NCI-H345 (cell line): ENCODE data around the gene BMI1.
"Not testable (repeated sequence)": the region's sequence is repeated elsewhere in the genome, so short reads cannot be mapped to it uniquely, and the experiment has no call there.

Experiments used
- DNase-seq: peaks from one replicate; lab custom pipeline; 2025; lab: John Stamatoyannopoulos, UW

Gene BMI1

DNA sequence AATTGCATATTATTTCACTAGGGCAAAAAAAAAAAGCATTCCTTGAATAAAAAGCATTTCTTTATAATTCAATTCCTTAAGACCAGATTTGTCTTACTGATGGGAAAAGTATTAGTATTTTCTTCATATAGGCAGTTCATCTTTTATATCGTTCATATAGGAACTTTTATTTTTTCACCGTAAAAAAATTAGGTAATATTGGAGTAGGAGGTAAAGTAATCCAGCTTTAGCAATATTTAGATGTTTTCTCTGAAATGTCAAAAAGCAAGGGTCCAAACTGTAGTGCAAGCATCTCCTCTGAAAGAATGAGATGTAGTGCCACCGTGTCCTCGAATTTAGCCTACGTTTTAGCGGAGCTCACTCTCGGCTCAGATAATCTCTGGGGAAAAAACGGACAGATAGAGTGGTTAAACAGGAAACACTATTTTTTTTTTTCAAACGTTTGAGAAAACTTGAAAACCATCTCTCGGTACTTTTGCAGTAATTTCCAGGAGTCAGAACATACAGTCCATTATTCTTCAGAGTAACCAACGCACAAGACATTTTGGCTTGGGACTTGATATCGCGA lies 18.9 kb downstream of the BMI1 start:
- DNase-seq = no peak

DNA sequence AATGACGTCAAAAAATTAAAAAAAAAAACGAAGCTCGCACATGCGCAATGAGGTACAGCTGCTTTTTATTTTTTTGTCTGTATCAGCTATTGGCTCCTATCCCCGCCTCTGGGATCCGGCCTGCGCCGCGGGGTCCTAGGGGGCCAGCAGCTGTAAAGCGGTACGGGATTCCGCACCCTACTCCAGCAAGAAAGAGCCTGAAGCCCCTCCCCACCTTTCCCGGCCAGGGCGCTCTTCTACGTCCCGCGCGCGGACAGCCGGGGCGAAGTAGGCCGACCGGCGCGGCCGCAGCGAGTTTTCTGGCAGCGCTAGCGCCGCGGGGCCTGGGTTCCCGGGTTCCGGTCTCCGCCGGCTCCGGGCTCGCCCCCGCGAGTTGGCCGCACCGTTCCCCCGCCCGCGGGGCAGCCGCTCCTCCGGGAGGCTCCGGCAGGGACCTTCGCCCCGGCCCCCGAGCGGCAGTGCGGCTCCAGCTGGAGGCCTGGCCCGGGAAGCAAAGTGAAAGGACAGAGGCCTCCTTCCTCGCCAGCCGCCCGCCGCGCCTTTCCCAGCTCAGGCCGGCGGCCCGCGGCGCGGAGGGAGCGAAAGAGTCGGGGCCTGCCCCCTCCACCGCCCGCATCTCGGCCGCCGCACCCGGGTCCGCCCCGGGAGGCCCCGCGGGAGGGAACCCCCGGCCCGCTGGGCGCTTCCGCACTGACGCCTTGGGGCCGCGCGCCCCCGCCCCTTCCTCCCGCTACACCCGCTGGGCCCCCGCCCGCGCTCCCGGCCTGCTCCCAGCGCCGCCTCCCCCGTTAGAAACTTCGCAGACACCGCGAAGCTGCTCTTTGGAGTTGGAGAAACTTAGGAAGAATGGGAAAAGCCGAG lies 19.7 kb downstream of the BMI1 start:
- peak; percentile 68 for DNase-seq

DNA sequence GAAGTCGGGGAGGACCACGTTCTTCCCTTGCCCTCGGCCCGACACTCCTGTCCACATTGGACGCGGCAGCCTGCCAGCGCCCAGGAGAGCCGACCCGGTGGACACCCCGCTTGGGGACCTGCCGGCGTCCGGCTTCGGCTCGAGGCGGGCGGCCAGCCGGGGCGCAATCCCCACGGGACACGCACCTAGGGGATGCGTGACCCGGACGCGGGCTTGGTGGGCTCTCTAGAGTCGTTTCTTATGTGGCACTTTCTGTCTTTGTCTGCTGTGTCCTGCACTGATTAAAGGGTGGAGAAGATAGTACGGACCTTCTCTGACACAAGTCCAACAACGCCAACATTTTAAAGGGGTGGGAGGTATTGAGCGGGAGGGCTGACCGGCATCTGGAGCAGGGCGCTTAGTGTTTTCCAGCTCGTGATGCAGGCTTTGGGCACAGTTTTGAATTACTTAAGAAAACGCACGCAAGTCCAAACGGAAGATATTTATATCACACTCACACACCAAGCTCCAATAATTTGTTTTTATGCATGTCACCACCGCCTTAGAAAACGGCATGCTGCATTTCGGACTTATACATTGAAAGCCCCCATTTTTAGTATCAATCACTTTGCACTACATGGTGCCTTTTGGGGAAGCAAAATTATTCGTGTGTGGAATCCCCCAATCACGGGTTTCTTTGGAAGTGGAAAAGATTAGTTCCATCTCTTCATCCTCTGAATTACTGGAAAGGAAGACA lies 20.5 kb downstream of the BMI1 start:
- peak; percentile 47 for DNase-seq

DNA sequence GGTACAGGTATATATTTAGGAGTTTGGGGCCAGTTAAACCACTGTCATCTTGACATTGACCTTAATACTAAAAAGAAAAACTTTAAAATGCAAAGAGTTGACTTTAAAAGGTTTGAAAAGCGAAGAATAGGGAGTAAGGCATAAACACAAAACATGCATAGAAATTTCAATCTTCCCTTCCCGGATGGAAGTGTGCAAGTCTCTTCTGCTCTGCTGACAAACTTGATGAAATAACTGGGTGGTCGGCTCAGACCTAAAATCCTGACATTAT lies 21.0 kb downstream of the BMI1 start:
- no peak for DNase-seq

DNA sequence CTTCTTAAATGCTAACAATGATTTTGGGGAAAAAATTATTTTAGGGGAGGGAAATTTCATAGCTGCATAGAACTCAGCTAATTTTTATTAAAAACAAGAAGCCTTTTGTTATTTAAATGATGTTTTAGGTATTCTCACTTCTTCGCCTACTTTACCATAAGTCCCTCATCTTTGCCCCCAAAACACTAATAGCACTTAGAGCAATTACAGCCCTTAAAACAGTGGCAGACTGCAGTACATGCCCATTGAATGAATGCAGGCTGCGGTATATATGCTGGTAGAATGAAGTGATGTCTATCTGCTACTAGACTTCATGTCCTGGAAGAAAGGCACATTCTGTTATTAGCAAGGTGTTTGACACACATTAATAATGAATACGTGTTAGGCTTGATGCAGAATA lies 21.5 kb downstream of the BMI1 start:
- no peak for DNase-seq

DNA sequence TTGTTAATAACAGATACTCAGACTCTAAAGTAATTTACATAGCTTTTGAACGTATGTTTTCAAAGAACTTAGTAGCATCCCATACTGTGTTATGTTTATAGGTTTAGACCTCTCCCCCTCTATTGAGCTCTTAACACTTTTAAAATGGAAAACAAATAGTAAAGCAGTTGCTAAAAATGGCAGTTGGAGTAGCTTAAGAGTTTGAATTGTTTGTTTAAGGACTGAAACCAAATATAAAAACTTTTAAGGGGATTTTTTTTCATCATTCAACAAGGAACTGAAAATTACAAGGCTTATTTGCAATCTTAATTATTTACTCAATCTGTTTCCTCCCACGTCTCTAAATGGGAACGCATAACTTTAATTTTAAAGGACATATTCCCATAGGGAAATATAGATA lies 22.8 kb downstream of the BMI1 start:
- DNase-seq = no peak

DNA sequence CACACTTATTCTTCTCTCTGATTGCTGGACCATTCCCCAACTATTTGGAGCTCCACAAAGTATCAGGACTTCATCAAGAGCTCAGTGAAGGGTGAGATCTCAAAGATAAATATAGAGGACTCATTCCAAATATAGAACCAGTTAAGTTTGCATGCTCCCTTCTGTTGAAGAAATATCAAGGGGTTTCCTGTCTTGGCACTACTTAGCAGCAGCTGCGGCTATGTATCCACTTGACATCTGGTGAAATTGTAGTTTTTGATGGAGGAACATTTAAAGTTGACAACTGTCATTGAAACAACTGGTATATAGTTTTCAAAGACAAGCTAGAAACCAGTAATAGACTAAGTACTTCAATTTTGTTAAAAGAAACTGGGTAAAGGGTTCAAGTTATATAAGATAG lies 23.4 kb downstream of the BMI1 start:
- DNase-seq = no peak

DNA sequence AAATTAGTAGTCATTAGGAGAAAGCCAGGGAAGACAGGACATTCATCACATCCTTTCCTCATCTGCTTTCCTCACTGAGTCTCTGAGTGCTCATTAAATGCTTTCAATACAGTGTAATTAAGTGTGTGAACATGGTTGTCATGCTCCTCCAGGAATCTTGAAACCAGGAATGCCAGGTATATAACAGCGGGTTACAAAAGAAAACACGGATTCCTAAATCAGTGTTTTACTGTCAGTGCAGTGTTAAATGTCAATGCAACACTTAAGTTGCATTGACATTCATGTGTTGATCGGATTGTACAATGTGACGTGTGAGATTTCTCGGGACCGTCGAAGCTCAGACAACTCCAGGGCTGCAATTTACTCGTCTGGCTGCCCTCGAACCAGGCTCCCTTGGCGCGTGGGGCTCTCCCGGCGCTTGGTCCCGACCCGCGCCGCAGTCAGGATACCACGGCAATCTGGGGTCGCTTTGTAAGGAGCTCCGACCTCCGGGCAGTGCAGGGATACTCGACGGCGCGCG lies 23.9 kb downstream of the BMI1 start:
- no peak for DNase-seq

DNA sequence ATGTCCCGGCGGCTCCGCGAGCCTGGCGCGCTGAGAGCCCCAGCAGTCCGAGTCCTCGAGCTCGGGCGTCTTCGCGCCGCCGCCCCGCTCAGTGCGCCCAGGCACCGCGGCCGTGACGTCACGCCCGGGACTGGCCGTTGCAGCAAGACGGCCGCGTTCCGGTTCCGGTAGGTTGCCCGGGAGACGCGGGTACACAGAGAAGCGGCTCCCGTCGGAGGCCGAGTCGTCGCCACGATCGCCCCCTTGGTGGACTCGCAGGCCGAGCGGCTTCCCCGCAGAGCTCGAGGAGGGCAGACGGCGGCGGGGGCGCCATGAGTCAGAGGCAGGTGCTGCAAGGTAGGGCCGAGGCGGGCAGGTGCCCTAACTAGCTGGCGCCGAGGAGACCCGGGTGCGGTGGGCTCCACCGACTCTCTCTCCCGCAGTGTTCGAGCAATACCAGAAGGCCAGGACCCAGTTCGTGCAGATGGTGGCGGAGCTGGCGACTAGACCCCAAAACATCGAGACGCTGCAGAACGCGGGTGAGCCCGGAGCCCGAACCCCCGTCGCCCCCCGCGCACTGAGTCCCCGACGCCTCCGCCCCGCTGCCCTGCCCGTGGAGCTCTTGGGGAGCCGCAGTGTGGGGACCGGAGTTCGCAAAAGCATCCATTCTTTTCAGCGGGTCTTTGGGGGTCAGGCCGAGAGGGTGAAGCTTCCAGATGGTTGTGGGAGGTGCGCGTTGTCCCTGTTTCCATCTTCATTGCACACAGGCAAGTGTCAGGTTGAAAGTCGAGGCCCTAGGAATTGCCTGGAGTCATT lies 24.6 kb downstream of the BMI1 start, which contains the start of gene SPAG6:
Gene SPAG6 (plus strand): TSS at position 196 of the 795 bp plus-strand sequence. CDS start 116 bp downstream, at position 312.
- peak; percentile 90 for DNase-seq

DNA sequence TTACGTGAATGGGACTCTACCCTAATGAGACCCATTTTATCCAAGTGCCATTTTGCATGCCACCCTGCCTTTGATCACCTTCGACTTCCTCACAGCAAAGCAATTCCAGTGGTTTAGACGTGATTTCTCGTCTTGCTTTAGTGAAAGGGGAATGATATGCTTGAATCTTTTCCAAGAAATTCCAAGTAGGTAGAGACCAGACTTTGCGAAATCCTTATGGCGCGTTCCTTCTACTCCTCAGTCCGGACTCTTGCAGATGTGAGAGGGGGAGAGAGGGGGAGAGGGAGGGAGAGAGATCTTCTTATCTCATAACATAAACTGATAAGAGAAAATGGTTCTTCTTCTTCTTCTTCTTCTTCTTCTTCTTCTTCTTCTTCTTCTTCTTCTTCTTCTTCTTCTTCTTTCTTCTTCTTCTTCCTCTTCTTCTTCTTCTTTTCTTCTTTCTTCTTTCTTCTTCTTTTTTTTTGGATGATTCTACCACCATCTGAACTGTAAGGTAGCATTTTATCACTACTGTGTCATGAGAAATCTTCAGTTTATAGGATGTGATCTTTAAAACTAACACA lies 25.3 kb downstream of the BMI1 start:
- DNase-seq = peak; percentile 9

DNA sequence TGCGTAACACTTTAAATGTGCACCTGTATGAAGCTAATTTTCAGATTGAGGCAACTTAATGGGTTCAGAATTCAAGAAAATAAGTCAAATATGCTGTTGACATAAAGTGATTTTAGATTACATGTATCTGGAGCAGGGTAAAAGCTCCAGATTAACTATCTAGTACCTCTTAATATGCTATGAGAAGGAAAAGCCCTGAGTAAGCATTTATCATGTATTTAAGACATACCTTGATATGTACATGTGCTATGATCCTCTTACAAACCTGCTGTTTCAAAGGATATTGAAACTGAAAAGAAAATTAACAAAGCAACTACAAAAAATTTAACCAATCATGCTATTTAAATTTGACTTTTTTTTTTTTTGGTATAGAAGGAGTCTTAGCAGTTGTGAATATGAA lies 28.9 kb downstream of the BMI1 start:
- no peak for DNase-seq

DNA sequence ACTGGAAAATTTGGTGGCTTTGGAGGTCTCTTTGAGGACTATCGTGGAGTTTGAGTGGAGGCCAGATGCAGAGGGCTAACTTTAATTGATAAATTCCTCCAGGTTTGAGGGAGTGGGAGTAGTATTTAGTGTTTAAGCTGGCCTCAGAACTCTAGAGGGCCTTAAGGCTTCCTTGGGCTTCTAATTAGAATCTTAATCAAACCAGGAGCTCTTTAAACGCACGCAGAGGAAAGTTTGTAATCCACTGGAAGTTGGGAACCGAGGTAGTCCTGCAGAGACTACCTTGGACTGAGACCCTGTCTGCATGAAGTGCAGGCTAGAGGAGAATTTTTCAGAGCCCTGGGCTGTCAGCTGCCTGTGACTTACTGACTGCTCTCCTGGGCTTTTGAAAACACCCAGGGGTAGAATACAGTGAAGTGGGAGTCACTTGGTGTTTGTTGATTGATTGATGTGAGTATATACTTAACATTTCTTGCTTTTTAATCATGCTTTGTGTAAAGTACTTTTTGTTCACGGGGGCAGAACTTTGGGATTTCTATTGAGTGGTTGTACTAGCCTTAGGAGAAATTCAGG lies 30.3 kb downstream of the BMI1 start:
- DNase-seq = no peak

DNA sequence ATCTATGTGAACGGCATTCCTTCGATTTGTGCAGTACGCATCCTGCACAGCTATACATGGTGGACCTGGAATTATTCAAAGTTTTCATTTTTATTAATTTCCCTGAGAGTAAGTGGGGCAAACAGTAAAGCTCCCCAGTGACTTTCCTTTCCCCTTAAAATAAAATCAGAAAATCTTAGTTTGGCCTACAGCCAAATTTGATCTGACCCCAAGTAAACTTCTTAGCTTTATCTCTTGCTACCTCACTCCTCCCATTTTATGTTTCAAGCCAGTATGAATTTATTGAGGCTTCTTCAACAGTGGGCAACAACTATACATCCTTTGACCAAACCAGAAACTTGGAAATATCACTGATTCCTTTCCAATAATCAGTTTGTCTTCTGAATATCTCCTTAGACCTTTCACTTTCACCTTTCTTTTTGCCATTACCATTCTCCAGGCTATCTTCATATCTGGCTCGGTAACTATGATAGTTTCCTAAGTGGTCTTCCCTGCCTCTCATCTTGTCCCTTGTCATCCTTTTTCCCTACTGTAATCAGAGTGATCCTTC lies 35.5 kb downstream of the BMI1 start:
- no peak for DNase-seq

DNA sequence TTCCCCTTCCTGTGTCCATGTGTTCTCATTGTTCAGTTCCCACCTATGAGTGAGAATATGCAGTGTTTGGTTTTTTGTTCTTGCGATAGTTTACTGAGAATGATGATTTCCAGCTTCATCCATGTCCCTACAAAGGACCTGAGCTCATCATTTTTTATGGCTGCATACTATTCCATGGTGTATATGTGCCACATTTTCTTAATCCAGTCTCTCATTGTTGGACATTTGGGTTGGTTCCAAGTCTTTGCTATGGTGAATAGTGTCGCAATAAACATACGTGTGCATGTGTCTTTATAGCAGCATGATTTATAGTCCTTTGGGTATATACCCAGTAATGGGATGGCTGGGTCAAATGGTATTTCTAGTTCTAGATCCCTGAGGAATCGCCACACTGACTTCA lies 36.9 kb downstream of the BMI1 start:
- DNase-seq = not testable (repeated sequence)

DNA sequence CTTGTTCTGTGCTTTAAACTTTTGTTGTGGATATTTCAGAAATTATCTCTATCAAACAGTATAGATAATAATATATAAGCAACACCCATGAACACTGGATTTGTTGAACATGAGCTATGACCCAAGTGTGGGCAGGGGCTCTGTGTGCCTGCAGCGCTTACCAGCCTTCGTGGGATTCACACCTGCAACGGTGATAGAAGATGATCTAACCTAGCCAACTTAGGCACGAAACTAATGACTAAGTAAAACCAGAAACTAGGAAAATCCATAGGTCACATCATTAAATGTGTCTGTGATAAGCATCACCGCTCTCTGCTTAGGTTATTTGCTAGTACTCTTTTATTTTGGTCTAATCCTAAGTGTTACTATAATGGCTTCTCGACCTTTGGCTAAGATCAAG lies 42.4 kb downstream of the BMI1 start:
- DNase-seq = no peak

DNA sequence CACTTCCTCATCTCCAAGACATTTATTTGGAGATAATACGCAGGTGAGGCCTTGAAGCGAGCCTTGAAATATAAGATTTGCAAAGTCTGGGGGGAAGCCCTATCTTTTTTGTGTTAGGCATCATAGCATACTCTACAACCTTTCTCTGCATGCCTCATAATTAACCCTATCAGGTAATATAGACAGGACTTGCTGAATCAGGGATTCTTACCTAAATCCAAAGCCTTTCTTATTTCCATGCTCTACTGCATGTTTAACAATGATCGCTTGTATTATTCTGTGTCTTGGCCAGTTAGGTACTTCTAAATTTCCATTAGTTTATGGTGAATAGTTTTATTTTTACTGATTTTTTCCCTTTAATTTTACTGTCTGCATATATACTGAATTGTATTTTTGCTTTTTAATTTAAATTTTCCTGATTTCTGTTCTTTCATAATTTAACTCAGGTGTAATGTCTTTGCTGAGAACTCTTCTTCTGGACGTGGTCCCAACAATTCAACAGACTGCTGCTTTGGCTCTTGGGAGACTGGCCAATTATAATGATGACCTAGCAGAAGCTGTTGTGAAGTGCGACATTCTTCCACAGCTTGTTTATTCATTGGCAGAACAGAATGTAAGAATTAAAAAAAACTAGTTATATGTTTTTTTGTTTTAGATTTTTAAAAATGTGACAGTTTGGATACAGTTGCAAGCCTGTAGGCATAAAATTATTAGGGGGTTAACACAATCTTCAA lies 43.7 kb downstream of the BMI1 start:
- no peak for DNase-seq

DNA sequence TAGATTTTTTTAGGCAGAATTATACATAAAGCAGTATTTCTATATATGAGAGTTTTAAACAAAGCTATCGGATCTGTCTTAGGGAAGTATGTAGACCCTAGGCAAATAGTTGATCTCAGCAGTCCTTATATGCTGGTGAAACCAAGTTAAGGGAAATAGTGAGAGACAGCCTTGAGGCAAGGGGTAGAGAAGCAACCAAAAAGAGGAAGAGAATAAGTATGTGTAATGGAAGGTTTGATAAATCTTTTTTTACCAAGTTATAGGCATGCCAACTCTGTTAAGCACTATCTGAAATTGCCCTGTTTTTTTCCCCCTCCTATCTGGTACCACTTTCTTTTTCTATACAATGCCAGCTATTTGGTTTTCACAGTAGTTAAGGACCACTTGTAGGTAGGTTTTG lies 44.3 kb downstream of the BMI1 start:
- no peak for DNase-seq

DNA sequence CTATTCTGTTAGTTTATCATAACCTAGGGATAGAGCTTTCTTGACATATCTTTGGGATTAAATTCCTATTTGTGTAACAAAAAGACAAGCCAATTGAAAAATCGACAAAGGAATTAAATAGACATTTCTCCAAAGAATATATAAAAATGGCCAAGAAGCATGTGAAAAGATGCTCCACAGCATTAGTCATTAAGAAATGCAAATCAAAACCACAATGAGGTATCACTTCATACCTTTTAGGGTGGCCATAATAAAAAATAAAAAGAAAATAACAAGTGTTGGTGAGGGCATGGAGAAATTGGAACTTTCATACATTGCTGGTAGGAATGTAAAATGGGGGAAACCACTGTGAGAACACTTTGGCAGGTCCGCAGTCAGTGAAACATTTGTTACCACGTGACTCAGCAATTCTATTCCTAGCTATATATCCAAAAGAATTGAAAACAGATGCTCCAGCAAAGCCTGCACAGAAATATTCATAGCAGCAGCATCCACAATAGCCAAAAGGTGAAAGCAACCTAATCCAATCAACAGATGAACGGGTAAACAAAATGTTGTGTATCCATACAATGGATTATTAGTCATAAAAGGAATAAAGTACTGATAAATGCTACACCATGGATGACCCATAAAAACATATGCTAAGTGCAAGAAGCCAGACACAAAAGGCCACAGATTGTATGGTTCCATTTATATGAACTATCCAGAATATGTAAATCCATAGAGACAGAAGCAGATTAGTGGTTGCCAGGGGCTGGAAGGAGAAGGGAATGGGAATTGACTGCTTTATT lies 44.9 kb downstream of the BMI1 start:
- DNase-seq = no peak

DNA sequence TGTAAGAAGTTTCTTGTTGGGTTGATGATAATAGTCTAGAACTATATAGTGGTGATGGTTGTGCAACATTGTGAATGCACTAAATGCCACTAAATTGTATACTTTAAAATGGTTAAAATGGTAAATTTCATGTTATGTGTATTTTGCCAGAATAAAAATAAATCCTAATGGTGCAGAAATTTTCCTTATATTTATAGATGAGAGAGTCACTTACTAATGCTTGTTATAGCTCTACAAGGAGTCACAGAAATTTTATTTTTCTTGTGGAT lies 45.5 kb downstream of the BMI1 start:
- DNase-seq = no peak

DNA sequence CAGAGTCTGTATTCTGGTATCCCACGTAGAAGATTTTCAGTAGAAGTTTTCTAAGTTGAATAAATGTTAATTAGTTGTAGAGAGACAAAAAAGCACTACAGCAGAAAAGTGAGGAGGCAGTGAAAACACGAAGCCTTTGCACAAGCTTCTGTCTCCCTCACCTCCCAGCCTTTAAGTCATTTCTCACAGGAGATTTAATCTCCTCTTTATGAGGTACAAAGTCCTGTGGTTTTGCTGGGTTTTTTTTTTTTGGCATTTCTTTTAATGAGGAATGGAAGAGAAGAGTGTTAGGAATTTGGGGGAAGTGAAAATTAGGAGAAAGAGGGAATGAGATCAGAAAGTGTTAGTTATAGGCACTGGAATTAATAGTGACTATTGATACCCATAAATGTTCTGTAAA lies 45.9 kb downstream of the BMI1 start:
- no peak for DNase-seq
